ENCODE measurements around the gene MYMX.

MYMX gene

GRCh38 chr6:44216677-44217331 is at the start of gene MYMX:
Gene MYMX (plus strand): TSS chr6:44216926. CDS start chr6:44217472, 546 bp downstream.
- no peak within 1 kb of the TSS for H3K4me3 ChIP-seq (ENCODE audit: low read depth, low read length)
- no peak for DNase-seq (ENCODE audit: low read depth, low spot score)
- CTCF ChIA-PET, result interaction anchor here (1.1 to 1.5 kb wide), 2 partner anchors 13 to 18 kb away, joined by 3 to 6 read pairs; no protein-coding TSS in a partner anchor
- TF ChIP-seq, protein P1, sequence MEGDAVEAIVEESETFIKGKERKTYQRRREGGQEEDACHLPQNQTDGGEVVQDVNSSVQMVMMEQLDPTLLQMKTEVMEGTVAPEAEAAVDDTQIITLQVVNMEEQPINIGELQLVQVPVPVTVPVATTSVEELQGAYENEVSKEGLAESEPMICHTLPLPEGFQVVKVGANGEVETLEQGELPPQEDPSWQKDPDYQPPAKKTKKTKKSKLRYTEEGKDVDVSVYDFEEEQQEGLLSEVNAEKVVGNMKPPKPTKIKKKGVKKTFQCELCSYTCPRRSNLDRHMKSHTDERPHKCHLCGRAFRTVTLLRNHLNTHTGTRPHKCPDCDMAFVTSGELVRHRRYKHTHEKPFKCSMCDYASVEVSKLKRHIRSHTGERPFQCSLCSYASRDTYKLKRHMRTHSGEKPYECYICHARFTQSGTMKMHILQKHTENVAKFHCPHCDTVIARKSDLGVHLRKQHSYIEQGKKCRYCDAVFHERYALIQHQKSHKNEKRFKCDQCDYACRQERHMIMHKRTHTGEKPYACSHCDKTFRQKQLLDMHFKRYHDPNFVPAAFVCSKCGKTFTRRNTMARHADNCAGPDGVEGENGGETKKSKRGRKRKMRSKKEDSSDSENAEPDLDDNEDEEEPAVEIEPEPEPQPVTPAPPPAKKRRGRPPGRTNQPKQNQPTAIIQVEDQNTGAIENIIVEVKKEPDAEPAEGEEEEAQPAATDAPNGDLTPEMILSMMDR (IDR thresholded peaks at IDR 0.05; ENCODE audit: insufficient read depth, low read length, missing control alignments), result no peak
- POLR2A ChIA-PET, result no interaction called here

- ChIA-PET POLR2A (no interaction called here), CTCF (interaction anchor here (0.9 to 1.6 kb wide), 3 partner anchors 9 to 72 kb away, joined by 3 read pairs; partner anchors contain the start of gene CAPN11)
- no peak overlapping the region for H3K4me3 ChIP-seq (ENCODE audit: low read depth, low read length)
- TF ChIP-seq, protein P1 (IDR thresholded peaks at IDR 0.05; ENCODE audit: insufficient read depth, low read length, missing control alignments), result no peak
- no peak for DNase-seq (ENCODE audit: low read depth, low spot score)
These were observed 49.2 kb upstream of the MYMX start for GRCh38 chr6:44167567-44167966.

- H3K4me3 ChIP-seq (ENCODE audit: low read depth, low read length), result no peak overlapping the region
- ChIA-PET POLR2A (no interaction called here), CTCF (interaction anchor here (0.7 to 3.0 kb wide), 13 partner anchors 8 to 171 kb away, joined by 3 to 25 read pairs (median 4); partner anchors contain the start of gene CAPN11)
- TF ChIP-seq, protein P1 (IDR thresholded peaks at IDR 0.05; ENCODE audit: insufficient read depth, low read length, missing control alignments), result no peak
- no peak for DNase-seq (ENCODE audit: low read depth, low spot score)
These were observed 47.6 kb upstream of the MYMX start for GRCh38 chr6:44169154-44169553.

DNA sequence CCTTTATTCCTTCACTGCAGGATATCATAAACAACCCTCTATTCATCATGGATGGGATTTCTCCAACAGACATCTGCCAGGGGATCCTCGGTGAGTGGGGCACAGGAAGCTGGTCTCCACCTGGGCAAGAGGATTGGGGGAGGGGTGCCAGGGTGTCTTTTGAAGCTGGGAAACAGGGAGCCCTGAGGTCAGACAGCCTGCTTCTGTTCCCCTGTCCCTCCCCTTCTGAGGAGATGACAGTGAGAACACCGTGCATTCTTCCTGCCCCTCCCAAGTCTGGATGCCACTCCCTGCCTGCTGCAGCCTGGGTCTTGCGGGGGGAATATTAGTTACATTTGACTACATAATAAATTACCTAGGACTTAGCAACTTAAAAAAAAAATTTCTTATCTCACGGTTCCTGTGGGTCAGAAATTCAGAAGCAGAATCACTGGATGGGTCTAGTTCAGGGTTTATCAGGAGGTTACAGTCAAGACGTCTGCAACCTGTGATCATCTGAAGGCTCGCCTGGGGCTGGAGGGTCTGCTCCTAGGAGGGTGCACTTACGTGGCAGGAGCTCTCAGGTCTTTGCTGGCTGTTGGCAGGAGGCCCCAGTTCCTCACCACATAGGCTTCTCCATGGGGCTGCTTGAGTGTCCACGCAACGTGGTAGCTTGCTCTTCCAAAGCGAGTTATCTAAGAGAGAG is 46.7 kb upstream of the MYMX start:
- DNase-seq (ENCODE audit: low read depth, low spot score), result no peak
- ChIA-PET POLR2A (no interaction called here), CTCF (interaction anchor here (0.7 to 3.0 kb wide), 13 partner anchors 9 to 170 kb away, joined by 3 to 25 read pairs (median 4); no protein-coding TSS in a partner anchor)
- TF ChIP-seq, protein P1 (IDR thresholded peaks at IDR 0.05; ENCODE audit: insufficient read depth, low read length, missing control alignments), result no peak
- no peak overlapping the region for H3K4me3 ChIP-seq (ENCODE audit: low read depth, low read length)

DNA sequence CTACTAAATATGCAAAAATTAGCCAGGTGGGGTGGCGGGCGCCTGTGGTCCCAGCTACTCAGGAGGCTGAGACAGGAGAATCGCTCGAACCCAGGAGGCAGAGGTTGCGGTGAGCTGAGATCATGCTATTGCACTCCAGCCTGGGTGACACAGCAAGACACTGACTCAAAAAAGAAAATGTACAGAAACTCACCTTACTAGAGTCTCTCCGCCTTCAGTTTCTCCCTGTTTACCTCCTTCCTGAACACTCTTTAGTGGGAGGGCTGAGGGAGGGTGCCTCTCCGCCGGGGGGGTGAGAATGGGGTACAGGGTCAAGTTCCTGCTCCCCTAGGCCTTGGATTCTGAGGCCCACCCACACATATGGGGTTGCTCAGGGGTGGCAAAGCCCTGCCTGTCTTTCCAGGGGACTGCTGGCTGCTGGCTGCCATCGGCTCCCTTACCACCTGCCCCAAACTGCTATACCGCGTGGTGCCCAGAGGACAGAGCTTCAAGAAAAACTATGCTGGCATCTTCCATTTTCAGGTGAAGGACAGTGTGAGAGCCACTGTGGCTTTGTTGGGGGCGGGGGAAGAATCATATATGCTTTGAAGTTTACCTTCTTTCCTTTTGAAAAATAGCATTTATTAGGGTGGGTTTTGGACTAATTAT is 44.7 kb upstream of the MYMX start:
- TF ChIP-seq, protein P1 (IDR thresholded peaks at IDR 0.05; ENCODE audit: insufficient read depth, low read length, missing control alignments), result no peak
- POLR2A ChIA-PET, result interaction anchor here (1.8 kb wide), 1 partner anchor 75 kb away, joined by 6 read pairs; the partner anchor contains the start of gene HSP90AB1
- CTCF ChIA-PET, result interaction anchor here (1.0 to 3.4 kb wide), 38 partner anchors 8 to 198 kb away, joined by 3 to 49 read pairs (median 7); partner anchors contain the start of genes AARS2, HSP90AB1 and SLC35B2
- DNase-seq (ENCODE audit: low read depth, low spot score), result no peak
- H3K4me3 ChIP-seq (ENCODE audit: low read depth, low read length), result no peak overlapping the region

Data from AG04449 (cell line).